HepG2 (cell line): ENCODE measurements around the gene LRRC3.

ENCODE experiments used
- PRMT3 ChIP-seq: sonication (generic); formaldehyde crosslinking; IDR thresholded peaks from 2 replicates; pipeline ENCODE4 v1.8.1; 2022; ENCODE audit warnings: low read depth, mild to moderate bottlenecking, moderate library complexity, missing genetic modification reagents, borderline replicate concordance
- ZNF564 ChIP-seq: sonication (generic); formaldehyde crosslinking; IDR thresholded peaks from 2 replicates; pipeline ENCODE4 v1.8.1; 2023; ENCODE audit warnings: mild to moderate bottlenecking, missing genetic modification reagents
- ZZZ3 ChIP-seq: sonication (generic); formaldehyde crosslinking; IDR thresholded peaks from 2 replicates; pipeline ENCODE4 v1.4.0; 2020; ENCODE audit warnings: missing genetic modification reagents, mild to moderate bottlenecking, borderline replicate concordance

- TF ChIP-seq PRMT3 (CRISPR knock-in tag) (no peak), ZZZ3 (CRISPR knock-in tag) (no peak), ZNF564 (CRISPR knock-in tag) (no peak)
Observed at GRCh38 chr21:44508711-44509445, 53.6 kb downstream of the LRRC3 start.
